Colonic mucosa (tissue), 4 donors: Measurements from ENCODE around the gene FCRL6. TPM values are rescaled to one million over a fixed set of nuclear protein-coding genes. Genes with fewer than 3 reads are reported as not detected.

Experiments
- DNase-seq: peaks from one replicate; pipeline ENCODE4 v3.0.0-alpha.2; 2020
- H3K27ac ChIP-seq: fragments of 200-600 bp; one replicate; pipeline ENCODE4 v1.8.0; 2021
- H3K27me3 ChIP-seq: fragments of 200-600 bp; one replicate; pipeline ENCODE4 v1.8.0; 2021
- H3K36me3 ChIP-seq: fragments of 200-600 bp; one replicate; pipeline ENCODE4 v1.8.0; 2021
- H3K4me1 ChIP-seq: fragments of 200-600 bp; one replicate; pipeline ENCODE4 v1.8.0; 2021; ENCODE audit warnings: mild to moderate bottlenecking
- H3K4me3 ChIP-seq: fragments of 200-600 bp; one replicate; pipeline ENCODE4 v1.8.0; 2021
- H3K9ac ChIP-seq, 2 donors: one replicate each; pipeline ENCODE4 v1.7.0; 2013; ENCODE audit warnings: control low read depth in 2 of 2, low read depth in 2 of 2, low read length in 2 of 2
- H3K9me3 ChIP-seq: fragments of 200-600 bp; one replicate; pipeline ENCODE4 v1.8.0; 2021
- intact Hi-C: fragments of 100-400 bp; cut with DNase I; formaldehyde crosslinking; loops from one replicate; pipeline ENCODE4 v1.14.1; 2022
- total RNA-seq, 2 donors: library from RNA; stranded (reverse); fragmentation: NEBNext Ultra II Directional in 1 of 2; extraction: Animal tissue kit (Norgen Biotek cat#: 25700) in 1 of 2; gene quantifications; one replicate each; pipeline ENCODE4 v1.2.1, GENCODE V29; 2021
- TF ChIP-seq, protein P1 (sequence below): fragments of 200-600 bp; IDR thresholded peaks from one replicate; pipeline ENCODE4 v1.8.0; 2022; ENCODE audit warnings: antibody characterized with exemption, mild to moderate bottlenecking
- donor health status: healthy.
- donor health status: DM: no; HTN: no; CAD: no.
- donor health status: DM: no; HTN: no; CAD: no.

The FCRL6 gene
- total RNA-seq, 2 donors from 2014 or later, result not detected

DNA sequence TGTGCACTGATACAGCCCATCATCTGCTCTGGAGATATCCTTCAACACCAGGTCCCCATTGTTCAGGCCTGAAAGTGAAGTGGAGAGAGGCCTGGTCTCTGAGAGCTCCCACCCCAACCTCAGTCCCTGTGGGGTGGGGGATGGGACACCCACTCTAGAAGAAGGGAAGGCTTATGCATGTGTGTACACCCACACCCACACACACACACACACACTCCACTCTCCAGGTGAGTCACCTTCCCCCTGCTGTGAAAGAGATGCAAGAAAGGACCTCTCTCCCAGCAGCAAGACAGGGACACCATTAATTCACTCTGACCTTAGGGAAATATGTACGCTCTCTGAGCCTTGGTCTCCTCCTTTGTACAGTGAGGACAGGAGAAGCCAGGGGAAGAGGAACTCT lies 54.4 kb downstream of the FCRL6 start:
- intact Hi-C loops, result no loop called here
- Histone ChIP-seq H3K9me3 (no peaks in the 10 kb centered on the region), H3K4me1 (no peaks in the 10 kb centered on the region), H3K4me3 (no peak overlapping the region), H3K9ac (no peak overlapping the region), H3K27me3 (no peaks in the 10 kb centered on the region), H3K36me3 (no peaks in the 10 kb centered on the region), H3K27ac (no peak overlapping the region)
- TF ChIP-seq, protein P1, sequence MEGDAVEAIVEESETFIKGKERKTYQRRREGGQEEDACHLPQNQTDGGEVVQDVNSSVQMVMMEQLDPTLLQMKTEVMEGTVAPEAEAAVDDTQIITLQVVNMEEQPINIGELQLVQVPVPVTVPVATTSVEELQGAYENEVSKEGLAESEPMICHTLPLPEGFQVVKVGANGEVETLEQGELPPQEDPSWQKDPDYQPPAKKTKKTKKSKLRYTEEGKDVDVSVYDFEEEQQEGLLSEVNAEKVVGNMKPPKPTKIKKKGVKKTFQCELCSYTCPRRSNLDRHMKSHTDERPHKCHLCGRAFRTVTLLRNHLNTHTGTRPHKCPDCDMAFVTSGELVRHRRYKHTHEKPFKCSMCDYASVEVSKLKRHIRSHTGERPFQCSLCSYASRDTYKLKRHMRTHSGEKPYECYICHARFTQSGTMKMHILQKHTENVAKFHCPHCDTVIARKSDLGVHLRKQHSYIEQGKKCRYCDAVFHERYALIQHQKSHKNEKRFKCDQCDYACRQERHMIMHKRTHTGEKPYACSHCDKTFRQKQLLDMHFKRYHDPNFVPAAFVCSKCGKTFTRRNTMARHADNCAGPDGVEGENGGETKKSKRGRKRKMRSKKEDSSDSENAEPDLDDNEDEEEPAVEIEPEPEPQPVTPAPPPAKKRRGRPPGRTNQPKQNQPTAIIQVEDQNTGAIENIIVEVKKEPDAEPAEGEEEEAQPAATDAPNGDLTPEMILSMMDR, result no peak
- no peak for DNase-seq

DNA sequence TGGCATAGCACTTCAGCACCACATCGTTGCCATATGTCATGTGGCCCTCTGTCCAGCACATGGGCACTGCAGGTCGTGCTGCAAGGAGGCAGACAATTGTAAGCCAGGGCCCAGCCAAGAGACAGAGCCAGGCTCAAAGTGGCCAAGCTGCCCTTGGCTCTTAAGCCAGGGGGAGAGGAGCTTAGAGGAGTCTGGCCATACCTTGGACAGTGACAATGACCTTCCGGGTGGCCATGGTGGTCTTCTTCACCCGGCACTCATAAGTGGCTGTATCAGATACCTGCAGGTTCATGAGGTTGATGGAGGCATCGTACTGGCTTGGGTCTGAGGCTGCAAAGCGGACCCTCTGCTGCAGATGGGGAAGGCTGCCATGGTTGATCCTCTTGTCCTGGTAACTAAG lies 55.7 kb downstream of the FCRL6 start:
- Histone ChIP-seq H3K9me3 (no peaks in the 10 kb centered on the region), H3K9ac (no peak overlapping the region), H3K4me3 (no peak overlapping the region), H3K36me3 (no peaks in the 10 kb centered on the region), H3K4me1 (no peaks in the 10 kb centered on the region), H3K27ac (no peak overlapping the region), H3K27me3 (no peaks in the 10 kb centered on the region)
- intact Hi-C loops, result no loop called here
- TF ChIP-seq, protein P1, result no peak
- DNase-seq, result no peak

DNA sequence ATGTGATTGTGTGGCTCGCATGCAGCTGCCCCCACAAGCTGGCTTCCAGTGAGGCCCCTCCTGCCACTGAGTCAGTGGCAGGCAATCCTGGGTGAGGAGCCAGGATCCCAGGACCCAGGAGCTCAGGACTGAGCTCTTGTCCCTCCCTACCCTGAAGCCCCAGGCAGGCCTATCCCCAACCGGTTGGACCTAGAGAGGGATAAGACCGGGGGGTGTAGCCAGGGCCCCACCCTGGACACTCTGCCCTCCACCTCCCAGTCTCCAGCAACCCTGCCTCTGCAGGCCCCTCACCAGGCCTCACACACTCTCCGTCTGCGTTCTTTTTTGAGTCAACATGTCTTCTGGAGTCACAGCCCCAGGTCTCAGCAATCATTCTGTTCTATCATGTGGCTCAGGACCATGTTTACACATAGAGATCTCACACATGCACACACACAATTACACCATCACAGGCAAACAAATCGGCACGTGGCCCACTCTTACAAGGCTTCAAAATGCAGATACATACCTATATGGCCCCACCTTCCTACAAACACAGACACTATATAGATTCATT lies 57.7 kb downstream of the FCRL6 start:
- DNase-seq, result no peak
- Histone ChIP-seq H3K27ac (no peak overlapping the region), H3K9ac (no peak overlapping the region), H3K4me1 (no peaks in the 10 kb centered on the region), H3K27me3 (no peaks in the 10 kb centered on the region), H3K36me3 (no peaks in the 10 kb centered on the region), H3K4me3 (no peak overlapping the region), H3K9me3 (no peaks in the 10 kb centered on the region)
- intact Hi-C loops, result no loop called here
- TF ChIP-seq, protein P1, result no peak

DNA sequence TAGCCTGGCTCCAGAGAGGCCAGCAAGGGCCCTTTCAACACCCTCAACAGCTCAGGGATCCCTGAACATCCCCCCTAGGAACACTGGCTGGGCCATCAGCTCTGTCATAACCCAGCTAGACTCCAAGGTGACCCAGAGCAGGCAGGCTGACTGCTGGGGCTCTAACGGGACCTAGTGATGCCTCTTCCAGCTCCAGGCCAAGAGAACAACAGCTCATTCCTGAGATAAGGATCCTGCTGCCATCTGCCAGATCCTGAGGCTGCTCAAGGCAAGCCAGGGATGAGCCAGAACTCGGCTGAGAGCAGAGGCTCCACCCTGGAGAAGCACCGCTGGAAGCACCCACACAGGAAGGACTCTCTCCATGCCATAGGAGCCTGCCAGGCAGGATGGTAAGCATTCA lies 58.3 kb downstream of the FCRL6 start:
- H3K27ac ChIP-seq, result no peak overlapping the region
- H3K4me3 ChIP-seq, result no peak overlapping the region
- no peak overlapping the region for H3K9ac ChIP-seq
- TF ChIP-seq, protein P1, result no peak
- no peaks in the 10 kb centered on the region for H3K36me3 ChIP-seq
- intact Hi-C loops, result no loop called here
- no peaks in the 10 kb centered on the region for H3K27me3 ChIP-seq
- H3K4me1 ChIP-seq, result no peaks in the 10 kb centered on the region
- no peaks in the 10 kb centered on the region for H3K9me3 ChIP-seq
- no peak for DNase-seq

DNA sequence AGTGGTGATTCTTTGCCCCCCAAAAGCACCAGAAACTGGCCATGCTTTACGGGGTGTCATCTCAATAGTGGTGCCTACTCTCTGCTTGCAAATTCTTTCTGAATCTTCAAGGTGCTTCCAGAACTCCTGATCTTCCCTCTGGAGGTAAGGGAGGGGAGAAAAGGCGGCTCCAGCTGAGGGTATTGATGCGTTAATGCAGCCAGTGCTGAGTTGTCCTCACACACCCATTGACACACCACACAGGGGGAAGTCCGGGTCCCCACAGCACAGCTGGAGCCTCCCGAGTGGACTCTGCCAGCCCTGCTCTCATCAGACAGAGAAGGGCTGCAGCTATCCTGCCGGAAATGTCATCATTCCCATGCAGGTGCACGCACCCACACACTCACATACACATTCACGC lies 59.1 kb downstream of the FCRL6 start:
- H3K27me3 ChIP-seq, result no peaks in the 10 kb centered on the region
- no peak overlapping the region for H3K9ac ChIP-seq
- intact Hi-C loops, result no loop called here
- no peaks in the 10 kb centered on the region for H3K4me1 ChIP-seq
- no peaks in the 10 kb centered on the region for H3K9me3 ChIP-seq
- TF ChIP-seq, protein P1, result no peak
- no peak for DNase-seq
- no peak overlapping the region for H3K4me3 ChIP-seq
- H3K36me3 ChIP-seq, result no peaks in the 10 kb centered on the region
- no peak overlapping the region for H3K27ac ChIP-seq

DNA sequence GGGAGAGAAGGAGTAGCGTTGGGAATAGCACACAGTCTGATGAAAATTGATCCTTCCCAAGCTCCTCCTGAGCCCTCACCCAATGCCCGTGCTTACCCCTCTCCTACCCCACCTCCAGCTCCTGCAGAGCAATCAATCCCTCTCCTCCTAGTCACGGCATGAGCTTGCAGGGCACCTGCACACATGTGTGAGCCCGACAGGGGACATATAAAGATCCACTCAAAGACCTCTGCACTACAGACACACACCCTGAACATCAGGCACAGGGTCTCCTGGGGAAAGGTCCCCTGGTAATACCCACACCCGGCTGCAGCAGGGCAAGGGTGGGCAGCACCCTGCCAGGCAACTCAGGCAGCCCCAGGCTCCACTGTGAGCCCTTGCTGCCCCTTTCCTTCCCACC lies 59.9 kb downstream of the FCRL6 start:
- Histone ChIP-seq H3K27me3 (no peaks in the 10 kb centered on the region), H3K36me3 (no peaks in the 10 kb centered on the region), H3K4me3 (no peak overlapping the region), H3K27ac (no peak overlapping the region), H3K9me3 (no peaks in the 10 kb centered on the region), H3K4me1 (no peaks in the 10 kb centered on the region), H3K9ac (no peak overlapping the region)
- intact Hi-C loops, result no loop called here
- DNase-seq, result no peak
- TF ChIP-seq, protein P1, result no peak
